ENCODE data around the gene STK11.
A peak's percentile ranks its signal among the peaks of the same experiment; 100 is the strongest.

The STK11 gene

GRCh38 chr19:1226522-1227303 lies 21.1 kb downstream of the STK11 start:
- no peak for DNase-seq

- DNase-seq: no peak
Observed at GRCh38 chr19:1227304-1228054, 21.9 kb downstream of the STK11 start.

GRCh38 chr19:1228161-1228957 lies 22.8 kb downstream of the STK11 start:
- no peak for DNase-seq

GRCh38 chr19:1229056-1229923 lies 23.7 kb downstream of the STK11 start:
- no peak for DNase-seq

GRCh38 chr19:1229924-1230782 lies 24.6 kb downstream of the STK11 start:
- DNase-seq: no peak

- no peak for DNase-seq
Observed at GRCh38 chr19:1230783-1231489, 25.4 kb downstream of the STK11 start.

- no peak for DNase-seq
Observed at GRCh38 chr19:1231729-1232637, 26.4 kb downstream of the STK11 start.

GRCh38 chr19:1232652-1233072 lies 27.1 kb downstream of the STK11 start:
- DNase-seq: no peak

GRCh38 chr19:1233115-1233667 lies 27.6 kb downstream of the STK11 start:
- no peak for DNase-seq

- DNase-seq: no peak
Observed at GRCh38 chr19:1234051-1234954, 28.7 kb downstream of the STK11 start.

GRCh38 chr19:1234955-1235380 lies 29.4 kb downstream of the STK11 start:
- no peak for DNase-seq

GRCh38 chr19:1235625-1236538 lies 30.3 kb downstream of the STK11 start:
- no peak for DNase-seq

GRCh38 chr19:1236576-1236975 lies 31.0 kb downstream of the STK11 start:
- peak in 1 of 2 experiments; percentile 42 for DNase-seq

- DNase-seq: no peak
Observed at GRCh38 chr19:1237027-1237659, 31.6 kb downstream of the STK11 start.

- peak in 1 of 2 experiments; percentile 73 for DNase-seq
Observed at GRCh38 chr19:1237754-1238368, 32.3 kb downstream of the STK11 start, which contains the start of gene CBARP. Gene CBARP (minus strand): TSS chr19:1238005. CDS start chr19:1236100, 1,905 bp downstream.
